Cerebellar nuclear complex (tissue), 1 donor: ENCODE measurements around the gene RC3H2.
"Not testable (repeated sequence)": the region's sequence is repeated elsewhere in the genome, so short reads cannot be mapped to it uniquely, and the experiment has no call there.

Experiments
- DNase-seq, 2 experiments: peaks; one replicate each; lab custom pipeline; 2025; lab: John Stamatoyannopoulos, UW

The RC3H2 gene

DNA sequence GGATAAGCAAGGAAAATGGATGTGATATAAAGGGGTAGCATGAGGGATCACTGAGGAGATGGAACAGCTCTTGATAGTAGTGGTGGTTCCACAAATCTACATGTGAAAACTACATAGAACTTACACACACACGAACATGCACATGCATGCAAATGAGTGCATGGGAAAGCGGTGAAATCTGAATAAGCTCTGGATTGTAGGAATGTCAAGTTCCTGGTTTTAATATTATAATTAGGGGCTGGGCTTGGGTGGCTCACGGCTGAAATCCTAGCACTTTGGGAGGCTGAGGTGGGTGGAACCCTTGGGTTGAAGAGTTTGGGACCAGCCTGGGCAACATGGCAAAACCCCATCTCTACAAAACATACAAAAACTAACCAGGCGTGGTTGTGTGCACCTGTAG, 63.7 kb downstream of the RC3H2 start:
- DNase-seq: no peak

DNA sequence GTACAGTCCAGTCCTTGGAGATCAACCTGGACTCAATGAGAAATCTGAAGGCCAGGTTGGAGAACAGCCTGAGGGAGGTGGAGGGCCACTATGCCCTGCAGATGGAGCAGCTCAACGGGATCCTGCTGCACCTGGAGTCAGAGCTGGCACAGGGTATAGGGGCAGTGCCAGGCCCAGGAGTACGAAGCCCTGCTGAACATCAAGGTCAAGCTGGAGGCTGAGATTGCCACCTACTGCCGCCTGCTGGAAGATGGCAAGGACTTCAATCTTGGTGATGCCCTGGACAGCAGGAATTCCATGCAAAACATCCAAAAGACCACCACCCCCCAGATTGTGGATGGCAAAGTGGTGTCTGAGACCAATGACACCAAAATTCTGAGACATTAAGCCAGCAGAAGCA, 66.7 kb downstream of the RC3H2 start:
- not testable (repeated sequence) for DNase-seq

DNA sequence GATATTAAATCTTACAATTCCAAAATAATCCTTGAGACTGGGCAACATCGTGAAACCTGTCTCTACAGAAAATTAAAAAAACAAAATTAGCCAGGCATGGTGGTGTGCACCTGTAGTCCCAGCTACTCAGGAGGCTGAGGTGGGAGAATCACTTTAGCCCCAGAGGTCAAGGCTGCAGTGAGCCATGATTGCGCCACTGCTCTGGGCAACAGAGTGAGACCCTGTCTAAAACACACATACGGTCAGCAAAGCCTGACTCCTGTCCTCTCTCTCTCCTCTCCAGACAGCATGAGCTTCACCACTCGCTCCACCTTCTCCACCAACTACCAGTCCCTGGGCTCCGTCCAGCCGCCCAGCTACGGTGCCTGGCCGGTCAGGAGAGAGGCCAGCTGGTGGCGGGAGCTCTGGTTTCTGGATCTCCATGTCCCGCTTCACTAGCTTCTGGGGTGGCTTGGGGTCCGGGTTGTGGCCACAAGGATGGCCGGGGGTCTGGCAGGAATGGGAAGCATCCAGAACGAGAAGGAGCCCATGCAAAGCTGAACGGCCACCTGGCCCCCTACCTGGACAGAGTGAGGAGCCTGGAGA, 67.8 kb downstream of the RC3H2 start:
- no peak for DNase-seq

DNA sequence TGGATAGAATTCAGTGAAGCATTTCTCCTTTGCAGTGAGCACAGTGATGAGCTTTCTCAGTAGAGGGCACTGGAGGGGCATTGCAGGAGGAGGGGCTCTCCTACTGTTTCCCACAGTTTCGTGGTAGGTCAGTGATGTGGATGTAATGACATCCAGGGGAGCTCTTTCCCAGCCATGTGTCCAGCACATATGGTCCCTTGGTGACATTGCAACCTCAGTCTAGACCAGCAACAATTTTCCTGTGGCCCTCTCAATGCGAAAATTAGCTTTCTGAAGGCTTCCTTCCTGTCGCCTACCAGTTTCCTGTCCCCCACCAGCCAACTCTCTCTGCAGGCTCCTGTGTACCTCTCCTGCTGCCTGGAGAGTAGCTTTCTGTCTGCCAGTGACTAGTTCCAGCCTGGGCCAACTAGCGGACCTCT, 69.8 kb downstream of the RC3H2 start:
- peak; percentile 80 to 93 for DNase-seq

DNA sequence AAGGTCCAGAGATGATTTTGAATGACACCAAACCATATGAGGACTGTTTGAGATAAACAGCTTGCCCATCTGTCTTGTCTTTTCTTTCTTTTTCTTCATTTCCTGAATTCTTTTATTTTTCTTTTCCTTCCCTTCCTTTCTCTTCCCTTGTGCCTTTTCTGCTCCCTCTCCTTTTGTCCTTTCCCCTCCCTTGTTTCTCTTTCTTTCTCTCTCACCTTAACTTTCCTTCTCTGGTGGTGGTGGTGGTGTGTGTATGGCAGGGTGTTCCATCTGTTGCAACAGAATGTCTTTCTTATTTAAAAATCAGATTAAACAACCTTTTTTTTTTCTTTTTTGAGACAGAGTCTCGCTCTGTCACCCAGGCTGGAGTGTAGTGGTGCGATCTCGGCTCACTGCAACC, 73.0 kb downstream of the RC3H2 start:
- DNase-seq: no peak

DNA sequence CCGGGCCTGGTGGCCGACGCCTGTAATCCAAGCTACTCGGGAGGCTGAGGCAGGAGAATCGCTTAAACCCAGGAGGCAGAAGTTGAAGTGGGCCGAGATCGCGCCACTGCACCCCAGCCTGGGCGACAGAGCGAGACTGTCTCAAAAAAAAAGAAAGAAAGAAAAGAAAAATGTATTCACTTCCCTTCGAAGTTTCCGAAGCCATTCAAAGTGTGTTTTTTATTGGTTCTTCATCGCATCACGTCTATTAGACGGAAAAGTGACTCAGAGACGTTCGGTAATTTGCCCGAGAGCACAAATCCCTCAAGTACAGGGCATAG, 76.2 kb downstream of the RC3H2 start:
- not testable (repeated sequence) for DNase-seq

DNA sequence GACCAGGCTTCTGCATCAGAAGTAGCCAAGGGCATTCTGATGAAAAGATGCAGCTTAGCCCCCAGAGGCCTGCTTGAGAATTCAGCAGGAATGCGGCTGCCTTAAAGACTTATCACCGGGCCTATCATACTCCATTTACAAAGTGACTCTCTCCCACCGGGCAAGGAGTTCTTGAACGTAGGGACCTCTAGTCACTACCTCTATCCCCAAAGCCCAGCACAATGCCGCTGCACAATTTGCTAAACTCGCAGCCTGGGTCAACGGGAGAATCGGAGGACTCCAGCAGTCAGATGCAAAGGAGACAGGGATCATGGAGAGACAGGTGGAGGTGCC, 77.4 kb downstream of the RC3H2 start:
- no peak for DNase-seq

DNA sequence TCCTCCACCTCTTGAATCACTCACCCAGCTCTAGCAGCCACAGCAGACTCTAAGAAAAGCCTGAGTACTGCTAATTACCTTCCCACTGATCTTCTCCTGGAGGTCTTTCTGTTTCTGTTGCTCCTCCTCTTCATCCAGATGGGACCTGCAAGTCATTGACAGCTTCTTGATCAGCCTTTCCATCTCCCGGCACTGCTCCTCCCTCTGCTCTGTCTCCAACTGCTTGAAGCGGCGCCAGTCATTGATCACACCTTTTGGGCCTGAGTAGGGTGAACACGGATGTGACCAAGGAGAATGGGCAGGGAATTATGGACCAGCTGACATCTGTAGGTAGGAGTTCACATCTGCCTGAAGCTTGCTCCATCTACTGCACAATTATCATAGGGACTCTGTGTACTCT, 82.2 kb downstream of the RC3H2 start:
- no peak for DNase-seq

DNA sequence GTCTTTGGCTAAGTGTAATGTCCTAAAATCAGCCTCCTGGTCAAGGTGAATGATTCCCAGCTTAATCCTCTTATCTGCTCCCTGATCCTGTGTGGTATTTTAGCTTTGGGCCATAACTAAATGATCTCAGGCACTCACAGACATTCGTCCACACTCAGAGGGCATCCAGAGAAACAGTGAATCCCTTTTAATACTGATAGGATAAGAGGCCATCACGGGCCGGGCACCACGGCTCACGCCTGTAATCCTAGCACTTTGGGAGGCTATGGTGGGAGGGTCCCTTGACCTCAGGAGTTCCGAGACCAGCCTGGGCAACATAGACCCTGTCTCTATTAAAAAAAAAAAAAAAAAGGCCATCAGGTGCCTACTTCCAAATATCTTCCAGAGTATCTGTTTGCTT, 83.1 kb downstream of the RC3H2 start:
- DNase-seq: no peak

DNA sequence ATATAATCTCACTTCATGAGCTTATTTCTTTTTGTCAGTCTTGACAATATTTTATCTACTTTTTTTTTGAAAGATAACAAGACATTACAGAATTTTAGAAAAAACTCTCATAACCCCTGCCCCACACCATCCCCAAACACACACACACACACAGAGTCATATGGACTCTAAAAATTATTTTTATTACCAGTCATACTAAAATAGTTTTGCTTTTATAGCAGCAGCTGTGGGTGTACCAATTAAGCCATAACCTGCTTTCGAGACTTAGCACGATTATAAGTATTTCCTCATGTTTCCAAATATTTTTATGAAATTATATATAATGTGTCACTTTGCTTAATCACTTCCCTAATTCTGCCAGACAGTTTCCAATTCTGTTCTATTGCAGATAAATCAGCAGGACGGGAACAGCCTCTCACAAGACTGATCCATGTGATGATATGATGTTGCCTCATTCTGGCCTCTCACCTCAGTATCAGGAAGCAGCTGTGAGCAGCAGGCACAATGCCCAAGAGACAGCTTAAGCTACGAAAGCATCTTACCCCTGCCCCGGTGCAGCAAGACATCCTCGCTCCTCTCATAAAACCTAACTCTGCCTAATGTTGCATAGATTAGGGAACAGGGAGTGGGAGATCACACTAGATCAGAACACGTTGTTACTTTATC, 83.7 kb downstream of the RC3H2 start:
- DNase-seq: no peak

DNA sequence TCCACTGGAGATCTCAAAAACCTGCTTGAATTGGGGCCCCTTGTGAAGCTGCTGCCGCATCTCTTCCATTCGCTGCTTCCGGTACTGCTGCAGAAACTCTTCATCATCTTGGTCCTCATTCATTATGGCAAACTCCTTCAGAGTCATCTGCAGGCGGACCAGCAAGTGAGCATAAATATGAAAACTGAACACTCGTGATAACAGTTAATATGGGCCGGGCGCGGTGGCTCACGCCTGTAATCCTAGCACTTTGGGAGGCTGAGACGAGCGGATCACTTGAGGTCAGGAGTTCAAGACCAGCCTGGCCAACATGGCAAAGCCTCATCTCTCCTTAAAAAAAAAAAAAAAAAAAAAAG, 84.7 kb downstream of the RC3H2 start:
- DNase-seq: no peak

DNA sequence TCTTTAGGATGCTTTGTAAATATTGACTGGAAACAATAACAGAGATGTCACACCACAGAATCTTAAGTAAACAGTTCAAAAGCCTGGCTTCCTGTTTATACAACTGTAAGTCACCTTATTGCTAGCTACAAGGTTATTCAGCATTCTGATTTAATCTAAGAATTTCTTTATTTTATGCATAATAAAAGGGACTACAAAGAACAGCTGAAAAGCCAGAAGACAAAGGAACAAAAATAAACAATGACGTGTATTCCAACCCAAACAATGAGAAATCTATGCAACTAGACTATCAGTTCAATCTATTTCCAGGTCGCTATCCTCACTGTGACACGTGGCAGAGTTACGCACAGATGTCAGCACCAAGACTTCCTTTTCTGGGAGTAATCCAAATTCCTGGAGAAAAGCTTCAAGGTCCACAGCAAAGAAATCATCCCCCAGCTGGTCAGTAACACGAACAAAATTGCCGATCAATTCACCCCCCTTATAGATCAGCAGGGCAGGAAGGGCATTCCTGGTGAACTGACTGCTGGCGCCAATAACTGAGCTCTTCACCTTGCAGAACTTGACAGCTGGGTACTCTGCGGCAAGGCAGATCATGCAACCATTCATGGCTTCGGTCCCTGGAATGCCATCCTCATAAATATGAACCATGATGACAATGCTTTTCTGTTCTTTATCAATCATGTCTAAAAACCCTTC, 85.2 kb downstream of the RC3H2 start:
- no peak for DNase-seq

DNA sequence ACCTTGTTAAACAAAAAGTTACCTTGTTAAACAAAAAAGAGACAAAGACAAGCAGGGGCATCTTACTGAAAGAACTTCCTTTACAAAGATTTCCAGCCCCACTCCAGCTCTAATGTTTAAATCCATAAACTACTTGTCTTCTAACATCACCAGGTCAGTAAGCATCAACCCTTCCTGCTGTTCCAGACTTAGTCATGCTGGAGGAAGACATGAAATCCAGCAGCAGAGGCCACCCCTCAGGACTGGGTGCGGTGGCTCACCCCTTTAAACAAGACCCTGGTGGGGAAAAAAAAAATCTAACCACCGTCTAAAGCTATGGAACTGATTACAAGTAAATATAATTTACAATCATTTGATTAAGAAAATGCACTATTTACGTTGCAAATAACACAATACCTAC, 85.8 kb downstream of the RC3H2 start:
- DNase-seq: no peak

DNA sequence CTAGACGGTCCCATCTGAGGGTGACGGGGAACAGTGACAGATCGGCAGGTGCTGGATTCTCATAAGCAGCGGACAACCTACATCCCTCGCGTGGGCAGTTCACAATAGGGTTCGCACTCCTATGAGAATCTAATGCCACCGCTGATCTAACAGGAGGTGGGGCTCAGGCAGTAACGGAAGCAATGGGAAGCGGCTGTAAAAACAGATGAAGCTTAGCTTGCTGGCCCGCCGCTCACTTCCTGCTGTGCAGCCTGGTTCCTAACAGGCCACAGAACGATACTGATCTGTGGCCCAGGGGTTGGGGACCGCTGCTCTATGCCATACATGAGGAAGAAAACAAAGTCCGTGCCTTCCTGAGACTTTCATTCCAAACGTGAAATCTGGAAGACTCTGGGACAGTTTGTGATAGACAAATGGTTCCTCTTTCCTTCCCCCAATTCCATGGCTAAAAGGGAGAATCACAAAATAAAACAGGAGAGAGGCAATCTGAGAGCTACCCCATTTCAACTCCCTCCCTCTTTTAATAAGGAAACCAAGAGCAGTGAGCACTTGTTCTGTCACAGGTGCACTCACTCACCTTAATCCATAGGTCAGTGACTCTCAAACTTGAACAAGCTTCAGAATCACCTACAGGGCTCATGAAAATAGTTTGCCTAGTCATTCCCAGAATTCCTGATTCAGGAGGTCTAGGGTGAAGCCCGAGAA, 88.8 kb downstream of the RC3H2 start:
- no peak for DNase-seq

DNA sequence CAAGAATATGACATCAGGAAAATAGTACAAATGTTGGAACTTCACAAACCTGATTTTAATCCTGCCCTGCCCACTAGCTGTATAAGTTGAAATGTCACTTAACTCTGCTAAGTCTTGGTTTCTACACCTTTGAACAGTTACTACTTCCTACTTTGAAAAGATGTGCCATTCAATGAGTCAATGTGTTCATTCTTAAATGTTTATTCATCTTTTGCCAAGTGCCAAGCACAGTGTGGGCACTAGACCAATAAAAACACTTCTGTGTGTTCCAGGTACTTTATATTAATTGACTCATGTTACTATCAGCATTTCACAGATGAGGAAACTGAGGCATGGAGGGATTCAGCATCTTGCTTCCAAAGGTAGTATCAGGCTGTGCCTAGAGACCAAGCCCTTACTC, 89.6 kb downstream of the RC3H2 start:
- no peak for DNase-seq

DNA sequence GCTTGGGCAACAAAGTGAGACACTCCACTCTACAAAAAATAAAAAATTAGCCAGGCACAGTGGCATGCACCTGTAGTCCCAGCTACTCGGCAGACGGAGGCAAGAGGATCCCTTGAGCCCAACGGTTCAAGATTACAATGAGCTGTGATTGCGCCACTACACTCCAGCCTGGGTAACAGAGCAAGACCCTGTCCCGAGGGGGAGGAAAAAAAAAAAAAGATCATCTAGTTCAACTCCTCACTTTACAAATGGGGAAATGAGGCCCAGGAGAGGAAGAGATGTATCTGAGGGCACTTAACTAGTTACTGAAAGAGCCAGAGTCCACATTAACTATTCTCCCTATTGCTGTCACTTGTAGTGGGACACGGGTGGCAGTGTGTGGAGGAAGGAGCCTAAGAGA, 90.6 kb downstream of the RC3H2 start:
- DNase-seq: no peak

DNA sequence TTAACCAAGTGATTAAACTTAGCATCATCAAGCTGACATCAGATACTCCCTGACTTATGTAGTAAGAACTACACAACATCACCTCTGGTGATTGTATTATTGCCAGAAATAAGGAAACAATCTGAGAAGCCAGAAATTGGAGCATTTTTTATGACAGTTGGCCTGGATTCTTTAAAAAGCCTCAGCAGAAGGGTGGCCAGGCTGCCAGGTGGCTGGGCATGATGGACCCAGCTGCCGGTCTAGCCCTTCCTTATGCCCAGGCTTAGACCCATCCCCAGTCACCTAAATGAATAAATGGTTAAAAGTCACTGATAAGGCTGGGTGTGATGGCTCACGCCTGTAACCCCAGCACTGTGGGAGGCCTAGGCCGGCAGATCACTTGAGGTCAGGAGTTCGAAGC, 92.4 kb downstream of the RC3H2 start:
- DNase-seq: peak in 1 of 2 experiments; percentile 43

DNA sequence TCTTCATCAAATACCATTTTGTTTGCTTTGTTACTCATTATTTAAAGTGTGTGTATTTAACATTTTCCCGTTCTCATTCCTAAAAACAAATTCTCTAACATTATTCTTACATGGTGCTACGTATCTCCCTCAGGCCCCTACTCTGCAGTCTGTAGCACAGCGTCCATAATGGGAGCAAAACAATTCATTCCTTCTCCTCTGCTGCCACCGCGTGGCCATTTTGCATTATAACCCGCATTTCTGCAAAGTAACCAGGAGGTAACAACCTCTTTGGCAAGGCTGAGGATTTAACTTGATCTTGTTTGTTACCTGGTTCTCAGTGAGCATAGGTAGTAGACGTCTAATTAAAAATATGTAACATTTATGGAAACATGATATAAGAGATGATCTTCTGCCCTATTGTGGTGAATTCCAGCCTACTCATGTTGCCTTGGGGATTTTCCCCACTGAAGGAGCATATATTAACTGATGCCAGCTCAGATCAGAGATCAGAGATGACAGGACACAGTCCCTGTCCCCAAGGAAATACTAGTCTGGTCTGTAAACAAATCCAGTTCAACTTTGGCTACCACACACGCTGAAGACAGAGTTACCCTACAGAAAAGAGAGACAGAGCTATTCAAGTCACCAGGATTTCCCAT, 94.7 kb downstream of the RC3H2 start:
- peak; percentile 5 to 50 for DNase-seq

DNA sequence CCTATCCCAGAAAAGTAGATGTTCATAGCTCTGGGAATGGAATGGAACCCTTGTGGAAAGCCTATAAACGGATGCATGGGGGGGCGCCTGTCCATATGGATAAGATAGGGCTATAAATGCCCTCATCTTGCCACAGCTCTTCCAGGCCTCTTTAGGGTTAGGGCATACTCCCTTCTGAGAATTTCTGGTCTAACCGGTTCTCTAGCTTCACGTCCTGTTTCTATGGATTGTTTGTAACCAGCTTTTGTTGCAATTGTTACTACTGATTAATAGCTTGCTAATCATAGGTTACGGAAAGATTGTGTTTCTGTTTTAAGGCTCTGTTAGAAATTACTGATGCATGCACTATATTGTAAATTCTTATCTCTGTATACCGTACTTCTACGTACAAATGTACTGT, 95.9 kb downstream of the RC3H2 start:
- DNase-seq: not testable (repeated sequence)

DNA sequence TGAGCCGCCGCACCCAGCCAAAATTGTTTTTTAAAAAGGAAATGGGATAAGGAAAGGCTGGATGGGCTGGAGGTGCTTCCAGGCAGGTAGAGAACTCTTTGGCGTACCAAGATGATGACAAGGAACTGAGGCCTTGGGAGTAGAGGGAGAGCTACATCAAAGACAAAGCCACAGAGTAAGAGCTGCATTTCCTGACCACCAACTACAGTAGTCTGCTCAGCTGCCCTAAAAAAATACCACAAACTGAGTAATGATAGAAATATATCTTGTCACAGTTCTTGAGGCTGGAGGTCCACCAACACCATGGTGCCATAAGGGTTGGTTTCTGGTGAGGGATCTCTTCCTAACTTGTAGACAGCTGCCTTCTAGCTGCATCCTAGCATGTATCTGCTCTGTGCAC, 97.0 kb downstream of the RC3H2 start:
- DNase-seq: no peak

DNA sequence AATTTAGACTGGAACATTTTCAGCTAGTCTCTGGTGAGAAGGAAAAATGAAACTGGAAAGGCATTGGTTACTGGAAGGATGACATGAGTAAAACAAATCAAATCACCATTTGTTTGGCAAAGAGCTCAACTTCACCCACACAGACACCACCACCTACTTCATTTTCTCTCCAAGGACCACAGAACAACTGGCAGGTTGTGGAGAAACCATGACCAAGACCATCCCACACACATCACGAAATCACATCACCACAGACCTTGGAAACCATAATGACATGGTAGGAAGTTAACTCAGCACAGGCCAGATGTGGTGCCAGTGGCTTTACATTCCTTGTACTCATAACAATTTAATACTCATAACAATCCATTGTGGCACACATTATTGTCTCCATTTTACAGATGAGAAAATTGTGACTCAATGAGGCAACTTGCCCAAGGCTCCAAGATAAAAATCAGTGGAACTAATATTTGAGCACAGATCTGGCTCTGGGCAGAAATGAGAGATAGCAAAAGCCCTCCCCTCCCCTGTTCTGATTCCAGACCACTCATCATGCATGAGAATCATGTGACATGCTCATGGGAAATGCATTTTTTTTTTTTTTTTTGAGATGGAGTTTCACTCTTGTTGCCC, 97.8 kb downstream of the RC3H2 start:
- DNase-seq: no peak

DNA sequence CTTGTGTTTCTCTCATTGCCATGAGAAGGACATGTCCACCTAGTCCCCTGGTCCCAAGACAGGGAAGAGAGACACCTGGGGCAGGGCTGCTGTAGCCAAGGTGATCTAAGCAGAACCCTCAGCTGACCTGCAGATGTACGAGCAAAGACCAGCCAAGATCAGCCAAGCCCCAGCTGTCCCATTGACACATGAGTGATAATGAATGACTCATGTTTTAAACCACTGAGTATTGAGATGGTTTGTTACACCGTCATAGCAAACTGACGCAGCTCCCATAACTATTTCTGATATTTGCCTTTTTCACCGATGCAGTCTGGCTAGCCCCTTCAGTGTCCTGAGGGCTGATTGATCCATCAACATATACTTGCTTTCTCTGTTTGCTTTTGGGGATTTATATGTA, 98.5 kb downstream of the RC3H2 start:
- DNase-seq: no peak
